GM12878 (cell line): Measurements from ENCODE around the gene TSPO. TPM values are rescaled to one million over a fixed set of nuclear protein-coding genes. Genes with fewer than 3 reads are reported as not detected.

Experiments
- ATAC-seq: fragments of 200-7000 bp; cut with Tn5 transposase; 3 replicates; pipeline ENCODE4 v1.9.1; 2020; ENCODE audit warnings: mild to moderate bottlenecking, moderate library complexity
- BruUV-seq: library from RNA; stranded (reverse); fragments of 400-500 nt; replicated peaks from 2 replicates; lab custom pipeline; 2021; lab: Mats Ljungman, UMichigan
- CTCF ChIA-PET: fragments of 300-600 bp; sonication (Branson Sonifier 250); formaldehyde crosslinking; extraction: SDS; loops from one replicate; lab custom pipeline; 2021; ENCODE audit warnings: inconsistent platforms; lab: Yijun Ruan, JAX
- POLR2A ChIA-PET: fragments of 350-600 bp; formaldehyde crosslinking; extraction: SDS; loops from one replicate; lab custom pipeline; 2021; ENCODE audit warnings: inconsistent platforms; lab: Charles Lee
- RAD21 ChIA-PET: fragments of 300-600 bp; sonication (Branson Sonifier 250); formaldehyde crosslinking; loops from one replicate; lab custom pipeline; 2023; ENCODE audit warnings: antibody characterized with exemption; ENCODE audit not compliant: unreplicated experiment; lab: Charles Lee
- SMC1A ChIA-PET: fragments of 300-600 bp; sonication (Branson Sonifier 250); formaldehyde crosslinking; loops from one replicate; lab custom pipeline; 2023; ENCODE audit not compliant: unreplicated experiment, uncharacterized antibody; lab: Charles Lee
- DNase-seq: peaks from one replicate; pipeline ENCODE4 v3.0.0-alpha.2; 2011; ENCODE audit warnings: low read depth, low spot score
- FAIRE-seq: peaks from 3 replicates; lab custom pipeline; 2011; peaks lifted over from hg19 to GRCh38; lab: Jason Lieb, UNC
- H2AFZ ChIP-seq: 2 replicates; pipeline ENCODE4 v1.6.0; 2011; ENCODE audit warnings: low read depth, low read length, control low read depth; ENCODE audit not compliant: control insufficient read depth
- H3K27ac ChIP-seq: 2 replicates; pipeline ENCODE4 v1.5.1; 2011; ENCODE audit warnings: control low read depth; ENCODE audit not compliant: control insufficient read depth, insufficient read depth
- H3K27me3 ChIP-seq, 2 experiments: replicated peaks in 1 of 2; 2 replicates each; pipeline versions ENCODE4 v1.6.0 to v1.6.1; 2011; ENCODE audit warnings: low read length in 1 of 2; ENCODE audit not compliant: control insufficient read depth in 2 of 2, insufficient read depth in 2 of 2
- H3K36me3 ChIP-seq, 2 experiments: 2 replicates each; pipeline ENCODE4 v1.5.1; 2011; ENCODE audit warnings: low read length in 1 of 2; ENCODE audit not compliant: control insufficient read depth in 2 of 2, insufficient read depth in 2 of 2
- H3K4me1 ChIP-seq: 2 replicates; pipeline ENCODE4 v1.6.1; 2011; ENCODE audit warnings: mild to moderate bottlenecking, low read length, moderate library complexity, mixed read lengths; ENCODE audit not compliant: control insufficient read depth, insufficient read depth
- H3K4me2 ChIP-seq: 2 replicates; pipeline ENCODE4 v1.6.0; 2011; ENCODE audit warnings: control low read depth; ENCODE audit not compliant: control insufficient read depth, insufficient read depth
- H3K4me3 ChIP-seq: fragments of 200-600 bp; sonication (generic); 2 replicates; pipeline ENCODE4 v1.5.1; 2016
- H3K79me2 ChIP-seq: 2 replicates; pipeline ENCODE4 v1.6.0; 2011; ENCODE audit warnings: low read length; ENCODE audit not compliant: control insufficient read depth, insufficient read depth
- H3K9ac ChIP-seq: 2 replicates; pipeline ENCODE4 v1.8.0; 2011; ENCODE audit warnings: low read length, control low read depth, mixed read lengths; ENCODE audit not compliant: control insufficient read depth, insufficient read depth
- H3K9me3 ChIP-seq: replicated peaks from 3 replicates; pipeline ENCODE4 v1.5.1; 2011; ENCODE audit warnings: mild to moderate bottlenecking, low read length; ENCODE audit not compliant: control insufficient read depth, insufficient read depth
- H4K20me1 ChIP-seq: 2 replicates; pipeline ENCODE4 v1.6.0; 2011; ENCODE audit not compliant: control insufficient read depth, insufficient read depth
- EED ChIP-seq: sonication (generic); IDR thresholded peaks from 2 replicates; pipeline ENCODE4 v1.6.1; 2016; ENCODE audit warnings: antibody characterized with exemption, low read depth
- ETV6 ChIP-seq, 2 experiments: fragments of 450-650 bp in 1 of 2; IDR thresholded peaks in 1 of 2; conservative IDR thresholded peaks in 1 of 2; 2 replicates each; pipeline ENCODE4 v1.6.1; 2014; ENCODE audit warnings: antibody characterized with exemption in 1 of 2, borderline replicate concordance in 1 of 2, low read depth in 1 of 2, mild to moderate bottlenecking in 1 of 2, moderate library complexity in 1 of 2
- PAX8 ChIP-seq: fragments of 450-650 bp; IDR thresholded peaks from 2 replicates; pipeline ENCODE4 v1.6.1; 2017; ENCODE audit warnings: mild to moderate bottlenecking, moderate library complexity
- REST ChIP-seq: IDR thresholded peaks from 2 replicates; pipeline ENCODE4 v1.6.1; 2012; ENCODE audit warnings: mild to moderate bottlenecking, low read depth, low read length
- TCF12 ChIP-seq: IDR thresholded peaks from 2 replicates; pipeline ENCODE4 v1.6.1; 2011; ENCODE audit warnings: low read depth, mild to moderate bottlenecking, low read length
- WRNIP1 ChIP-seq: IDR thresholded peaks from 2 replicates; pipeline ENCODE4 v1.6.1; 2011; ENCODE audit warnings: low read depth, low read length, improper control_type of control experiment, borderline replicate concordance
- YBX1 ChIP-seq: fragments of 450-650 bp; IDR thresholded peaks from 2 replicates; pipeline ENCODE4 v1.6.1; 2016; ENCODE audit warnings: antibody characterized with exemption
- ZSCAN29 ChIP-seq: fragments of 450-650 bp; IDR thresholded peaks from 2 replicates; pipeline ENCODE4 v1.6.1; 2017; ENCODE audit warnings: mild to moderate bottlenecking, moderate library complexity
- WGBS: methylation state at CpG from one replicate; pipeline ENCODE4 v1.1.6; 2016; ENCODE audit warnings: low lambda C conversion rate; ENCODE audit not compliant: insufficient replicate concordance, insufficient coverage; ENCODE audit errors: missing lambda C conversion rate; 5-methylcytosine and 5-hydroxymethylcytosine counted together
- in situ Hi-C: fragments of 300-500 bp; cut with MboI; formaldehyde crosslinking; loops from 9 replicates; pipeline ENCODE4 v1.14.3; 2018; ENCODE audit warnings: mixed read lengths
- intact Hi-C: fragments of 100-400 bp; cut with micrococcal nuclease; formaldehyde crosslinking; loops from one replicate; pipeline ENCODE4 v1.14.2; 2022; ENCODE audit not compliant: unreplicated experiment
- polyA plus RNA-seq, 11 experiments: library from polyadenylated mRNA; depleted of rRNA in 4 of 11; unstranded in 6 of 11; stranded (reverse) in 5 of 11; fragments of >200 nt; fragmentation: Nextera tagmentation in 4 of 11; fragmentation: Illumina TruSeq in 1 of 11; extraction: Ambion mirVana in 4 of 11; extraction: Trizol in 1 of 11; gene quantifications; 1 replicate in 1 of 11; 2 replicates in 10 of 11; pipeline versions ENCODE4 v1.2.1 to v1.2.3, GENCODE V29; 2011 to 2016; ENCODE audit warnings: inconsistent platforms in 2 of 11, missing spikeins in 2 of 11, low read depth in 1 of 11
- total RNA-seq, 4 experiments: library from RNA; depleted of rRNA in 3 of 4; stranded (reverse); fragments of >200 nt in 3 of 4; fragmentation: Illumina TruSeq in 1 of 4; extraction: Trizol in 1 of 4; gene quantifications; 2 replicates each; pipeline versions ENCODE4 v1.2.1 to v1.2.3, GENCODE V29; 2013 to 2021

The TSPO gene
- total and polyA plus RNA-seq, 10 of the 15 experiments (the other 5 are each of a cell fraction or from before 2014, with no cell fraction given) = 1.4 to 50.5 (median 18.8) TPM

- Histone ChIP-seq H3K79me2 (no peaks in the 10 kb centered on the region), H2AFZ (no peak overlapping the region), H3K4me1 (peaks cover 28% of the 10 kb centered on the region), H3K36me3 (peaks cover 6 to 19% of the 10 kb centered on the region in 2 experiments), H3K9ac (no peak overlapping the region), H3K4me2 (no peak overlapping the region), H3K27ac (no peak overlapping the region), H3K27me3 (no peaks in the 10 kb centered on the region), H3K9me3 (no peaks in the 10 kb centered on the region), H4K20me1 (no peaks in the 10 kb centered on the region), H3K4me3 (no peak overlapping the region)
- WGBS = 97% methylated on average over 17 of the region's 17 CpGs
- ChIA-PET RAD21 (no interaction called here), POLR2A (no interaction called here), CTCF (interaction anchor here (1.1 kb wide), 1 partner anchor 11 kb away, joined by 3 read pairs; no protein-coding TSS in a partner anchor), SMC1A (no interaction called here)
- TF ChIP-seq ETV6 (conservative IDR thresholded peaks at IDR 0.05 in 1 of 2, IDR thresholded peaks at IDR 0.05 in 1 of 2; ENCODE audit: borderline replicate concordance in 1 of 2, low read depth in 1 of 2) (no peak), EED (no peak), WRNIP1 (no peak), PAX8 (no peak), TCF12 (no peak), REST (no peak), YBX1 (no peak), ZSCAN29 (no peak)
- BruUV-seq = no TSS peak
- in situ Hi-C loops (no loop called here), intact Hi-C loops (no loop called here)
- FAIRE-seq (no peak), ATAC-seq (no peak), DNase-seq (no peak)
Observed at GRCh38 chr22:43131773-43132501, 19.4 kb upstream of the TSPO start.
